Brain microvascular endothelial cell (primary cell): ENCODE data around the gene ANKRD2.
A peak's percentile ranks its signal among the peaks of the same experiment; 100 is the strongest.
"Not testable (repeated sequence)": the region's sequence is repeated elsewhere in the genome, so short reads cannot be mapped to it uniquely, and the experiment has no call there.

ENCODE experiments used
- DNase-seq: peaks from one replicate; pipeline ENCODE4 v3.0.0-alpha.2; 2020
- H3K27ac ChIP-seq: fragments of 250-450 bp; sonication (Bioruptor Pico); 2 replicates; pipeline ENCODE4 v1.5.1; 2020; ENCODE audit warnings: mild to moderate bottlenecking, moderate library complexity
- H3K27me3 ChIP-seq: fragments of 250-450 bp; sonication (Bioruptor Pico); replicated peaks from 2 replicates; pipeline ENCODE4 v1.5.1; 2020; ENCODE audit warnings: mild to moderate bottlenecking
- H3K36me3 ChIP-seq: fragments of 250-450 bp; sonication (Bioruptor Pico); replicated peaks from 2 replicates; pipeline ENCODE4 v1.5.1; 2020; ENCODE audit warnings: mild to moderate bottlenecking
- H3K4me3 ChIP-seq: 2 replicates; pipeline ENCODE4 v1.5.1; 2011; ENCODE audit warnings: low read depth, mild to moderate bottlenecking, control low read depth, low read length, moderate library complexity
- in situ Hi-C: cut with HindIII; loops from 2 replicates; pipeline ENCODE4 v1.10.0; 2017; ENCODE audit warnings: low sequenced_read_pairs, low pct_ligation_motif_present
- TF ChIP-seq, protein P1 (sequence below): IDR thresholded peaks from 2 replicates; pipeline ENCODE4 v1.5.1; 2011; ENCODE audit warnings: low read depth, mild to moderate bottlenecking, moderate library complexity, low read length, control low read depth, inconsistent platforms; ENCODE audit errors: missing control alignments

The ANKRD2 gene

DNA sequence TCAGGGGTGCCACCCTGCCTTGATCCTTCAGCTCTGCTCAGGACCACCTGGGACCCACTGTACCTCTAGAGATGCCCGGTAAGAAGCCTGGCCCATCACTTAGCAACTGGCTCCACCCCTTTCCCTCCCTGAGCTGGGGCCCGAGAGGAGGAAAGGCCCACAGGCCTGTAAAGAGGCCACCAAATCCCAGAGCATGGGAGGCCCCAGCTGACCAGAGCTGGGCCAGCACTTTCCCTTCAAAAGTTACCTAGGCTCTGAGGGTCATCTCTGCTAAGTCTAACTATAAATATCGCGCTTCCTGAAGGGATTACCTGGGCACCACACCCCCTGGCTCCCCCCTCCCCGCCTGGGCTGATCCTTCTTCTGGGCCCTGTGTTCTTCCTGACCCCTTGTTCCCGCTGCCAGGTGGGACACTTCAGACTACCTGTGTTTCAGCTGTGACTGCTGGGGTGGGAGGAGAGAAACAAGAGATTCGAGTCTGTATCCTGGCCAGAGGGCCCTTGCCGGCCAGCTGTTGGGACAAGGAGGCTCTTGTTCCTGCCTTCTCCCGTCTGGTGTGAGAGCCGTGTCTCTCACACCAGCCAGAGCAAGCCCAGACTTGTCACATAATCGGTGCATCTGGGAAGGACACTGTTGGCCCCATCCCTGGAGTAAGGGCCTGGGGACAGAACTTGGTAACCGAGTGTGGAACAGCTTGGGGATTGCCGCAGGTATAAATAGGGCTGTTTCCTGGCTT lies 22.8 kb upstream of the ANKRD2 start:
- TF ChIP-seq, protein P1, sequence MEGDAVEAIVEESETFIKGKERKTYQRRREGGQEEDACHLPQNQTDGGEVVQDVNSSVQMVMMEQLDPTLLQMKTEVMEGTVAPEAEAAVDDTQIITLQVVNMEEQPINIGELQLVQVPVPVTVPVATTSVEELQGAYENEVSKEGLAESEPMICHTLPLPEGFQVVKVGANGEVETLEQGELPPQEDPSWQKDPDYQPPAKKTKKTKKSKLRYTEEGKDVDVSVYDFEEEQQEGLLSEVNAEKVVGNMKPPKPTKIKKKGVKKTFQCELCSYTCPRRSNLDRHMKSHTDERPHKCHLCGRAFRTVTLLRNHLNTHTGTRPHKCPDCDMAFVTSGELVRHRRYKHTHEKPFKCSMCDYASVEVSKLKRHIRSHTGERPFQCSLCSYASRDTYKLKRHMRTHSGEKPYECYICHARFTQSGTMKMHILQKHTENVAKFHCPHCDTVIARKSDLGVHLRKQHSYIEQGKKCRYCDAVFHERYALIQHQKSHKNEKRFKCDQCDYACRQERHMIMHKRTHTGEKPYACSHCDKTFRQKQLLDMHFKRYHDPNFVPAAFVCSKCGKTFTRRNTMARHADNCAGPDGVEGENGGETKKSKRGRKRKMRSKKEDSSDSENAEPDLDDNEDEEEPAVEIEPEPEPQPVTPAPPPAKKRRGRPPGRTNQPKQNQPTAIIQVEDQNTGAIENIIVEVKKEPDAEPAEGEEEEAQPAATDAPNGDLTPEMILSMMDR: no peak
- H3K27ac ChIP-seq: no peak overlapping the region
- in situ Hi-C loops: no loop called here
- no peaks in the 10 kb centered on the region for H3K36me3 ChIP-seq
- no peaks in the 10 kb centered on the region for H3K27me3 ChIP-seq
- no peak overlapping the region for H3K4me3 ChIP-seq
- DNase-seq: no peak

DNA sequence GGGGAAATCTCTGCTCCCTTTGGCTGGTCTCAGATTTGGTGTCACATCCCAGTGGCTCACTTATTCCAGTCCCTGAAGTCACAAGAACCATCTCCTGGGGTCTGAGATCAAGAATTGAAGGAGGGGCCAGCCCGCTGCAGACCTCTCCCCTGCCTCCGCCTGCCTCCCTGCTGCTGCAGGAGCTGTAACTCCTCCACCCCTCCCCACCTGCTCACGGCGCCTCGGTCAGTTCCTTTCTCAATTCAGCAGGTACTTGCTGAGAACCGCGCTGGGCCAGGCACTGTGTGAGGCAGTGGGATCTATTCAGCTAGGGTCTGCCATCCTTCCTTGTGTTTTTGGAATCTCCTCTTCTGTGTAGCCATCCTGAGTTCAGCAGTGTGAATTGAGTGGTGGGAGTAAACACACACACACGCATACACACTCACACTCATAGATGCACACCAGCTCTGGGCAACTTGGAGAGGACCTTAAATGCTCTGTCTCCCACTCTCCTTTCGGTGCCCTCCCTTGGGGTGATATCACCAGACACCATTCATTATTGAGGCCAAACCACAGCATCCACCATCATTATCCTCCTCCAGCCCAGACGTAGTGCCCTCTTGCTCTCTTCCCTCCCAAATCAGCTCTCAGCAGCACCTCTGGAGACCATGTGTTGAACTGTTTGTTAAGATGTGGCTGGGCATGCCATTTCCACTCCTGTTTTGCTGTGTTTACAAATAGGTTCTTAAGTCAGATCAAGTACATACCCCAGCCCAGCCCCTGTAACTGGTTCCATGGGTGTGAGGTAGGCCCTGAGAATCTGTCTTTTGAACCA lies 22.0 kb upstream of the ANKRD2 start:
- no peaks in the 10 kb centered on the region for H3K27me3 ChIP-seq
- in situ Hi-C loops: no loop called here
- H3K36me3 ChIP-seq: no peaks in the 10 kb centered on the region
- DNase-seq: no peak
- no peak overlapping the region for H3K4me3 ChIP-seq
- TF ChIP-seq, protein P1: no peak
- H3K27ac ChIP-seq: no peak overlapping the region

DNA sequence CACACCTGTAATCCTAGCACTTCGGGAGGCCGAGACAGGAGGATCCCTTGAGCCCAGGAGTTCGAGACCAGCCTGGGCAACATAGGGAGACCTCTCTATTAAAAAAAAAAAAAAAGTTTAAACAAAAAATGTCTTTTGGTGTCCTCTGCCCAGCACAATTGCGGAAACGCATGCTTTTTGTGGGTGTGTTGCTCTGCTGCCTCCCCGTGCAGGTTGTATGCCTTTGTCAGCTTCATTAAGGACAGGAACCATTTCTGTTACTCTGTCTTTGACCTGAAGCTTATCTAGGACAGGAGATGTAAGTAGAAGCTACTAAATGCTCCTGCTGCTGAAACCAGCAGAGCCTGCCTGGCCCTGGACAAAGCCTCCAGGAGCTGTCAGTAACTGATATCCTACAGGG lies 21.3 kb upstream of the ANKRD2 start:
- in situ Hi-C loops: no loop called here
- TF ChIP-seq, protein P1: no peak
- Histone ChIP-seq H3K27ac (no peak overlapping the region), H3K4me3 (no peak overlapping the region), H3K36me3 (no peaks in the 10 kb centered on the region), H3K27me3 (no peaks in the 10 kb centered on the region)
- no peak for DNase-seq

DNA sequence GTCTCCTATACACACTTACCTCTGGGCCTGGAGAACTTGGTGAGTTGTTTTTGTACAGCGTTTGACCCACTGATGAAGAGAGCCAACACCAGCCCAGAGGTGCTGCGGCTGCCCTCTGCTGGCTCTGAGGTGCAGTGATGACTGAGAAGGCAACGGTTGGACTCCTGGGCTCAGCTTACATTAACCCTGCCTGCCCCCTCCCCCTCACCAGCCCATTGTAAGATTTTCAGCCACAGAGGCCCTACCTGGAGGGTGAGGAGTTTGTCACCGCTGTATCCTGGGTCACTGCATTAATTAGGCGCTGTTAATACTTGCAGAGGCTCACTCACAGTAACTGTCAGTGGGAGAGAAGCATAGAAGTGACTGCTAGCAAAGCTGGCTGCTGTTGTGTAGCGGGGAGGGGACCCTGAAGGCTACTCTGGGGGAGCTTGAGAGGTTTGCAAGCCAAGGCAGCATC lies 19.0 kb upstream of the ANKRD2 start:
- in situ Hi-C loops: no loop called here
- DNase-seq: peak; percentile 59
- TF ChIP-seq, protein P1: peak; percentile 96
- no peak overlapping the region for H3K4me3 ChIP-seq
- H3K27ac ChIP-seq: no peak overlapping the region
- H3K27me3 ChIP-seq: no peaks in the 10 kb centered on the region
- H3K36me3 ChIP-seq: no peaks in the 10 kb centered on the region

DNA sequence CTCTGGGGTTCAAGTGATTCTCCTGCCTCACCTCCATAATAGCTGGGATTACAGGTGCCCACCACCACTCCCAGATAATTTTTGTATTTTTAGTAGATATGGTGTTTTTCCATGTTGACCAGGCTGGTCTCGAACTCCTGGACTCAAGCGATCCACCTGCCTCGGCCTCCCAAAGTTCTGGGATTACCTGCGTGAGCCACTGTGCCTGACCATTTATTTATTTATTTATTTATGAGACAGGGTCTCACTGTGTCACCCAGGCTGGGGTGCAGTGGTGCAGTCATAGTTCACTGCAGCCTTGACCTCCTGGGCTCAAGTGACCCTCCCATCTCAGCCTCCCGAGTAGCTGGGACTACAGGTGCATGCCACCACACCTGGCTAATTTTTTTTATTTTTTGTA lies 18.2 kb upstream of the ANKRD2 start:
- H3K36me3 ChIP-seq, H3K27me3 ChIP-seq, in situ Hi-C loops, H3K4me3 ChIP-seq, DNase-seq, H3K27ac ChIP-seq: not testable (repeated sequence)

DNA sequence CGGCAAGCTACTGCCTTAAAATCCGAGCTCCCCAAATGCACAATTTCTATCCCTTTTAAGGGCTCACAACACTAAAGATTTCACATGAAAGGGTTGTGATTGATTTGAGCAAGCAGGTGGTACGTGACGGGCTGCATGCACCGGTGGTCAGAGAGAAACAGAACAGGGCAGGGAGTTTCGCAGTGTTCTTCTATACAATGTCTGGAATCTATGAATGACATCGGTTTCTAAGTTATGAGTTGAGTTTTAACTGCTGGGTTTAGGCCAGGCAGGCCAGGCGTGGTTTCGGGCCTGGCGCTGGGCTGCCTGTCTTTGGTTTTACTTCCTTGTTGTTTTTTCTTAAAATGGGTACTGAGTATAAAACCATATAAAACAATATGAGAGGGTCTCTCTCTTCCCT lies 17.0 kb upstream of the ANKRD2 start:
- DNase-seq, in situ Hi-C loops, H3K36me3 ChIP-seq, H3K27ac ChIP-seq, H3K27me3 ChIP-seq, H3K4me3 ChIP-seq: not testable (repeated sequence)

DNA sequence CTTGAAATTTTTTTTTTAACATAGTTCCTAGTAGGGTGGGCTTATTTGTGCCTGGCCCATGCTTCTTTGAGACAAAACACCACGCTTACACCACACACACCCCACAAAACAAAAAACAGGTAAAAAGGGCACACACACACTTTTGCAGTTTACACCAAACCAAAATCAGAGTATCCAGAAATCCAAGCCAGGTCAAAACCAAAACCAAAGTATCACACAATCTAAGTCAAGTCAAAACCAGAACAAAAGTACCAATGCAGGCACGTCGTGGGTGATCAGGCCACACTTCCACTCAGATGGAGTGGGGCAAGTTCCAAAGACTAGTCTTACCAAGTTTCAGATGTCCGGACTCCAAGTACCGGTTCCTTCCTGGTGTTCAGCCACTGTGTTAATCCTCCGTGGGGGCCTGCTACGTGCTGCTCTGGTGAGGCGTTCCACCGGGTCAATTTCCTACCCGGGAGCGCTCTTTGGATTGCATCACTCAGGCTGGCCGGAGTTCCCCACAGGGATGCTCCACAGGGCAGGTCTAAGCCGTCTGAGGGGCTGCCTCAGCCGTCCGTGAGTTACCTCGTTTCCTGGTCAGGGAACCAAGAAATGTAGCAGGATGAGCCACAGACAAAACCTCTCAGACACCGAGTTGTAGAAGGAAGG lies 11.7 kb upstream of the ANKRD2 start:
- H3K27me3 ChIP-seq, DNase-seq, H3K27ac ChIP-seq, in situ Hi-C loops, H3K4me3 ChIP-seq, H3K36me3 ChIP-seq: not testable (repeated sequence)

DNA sequence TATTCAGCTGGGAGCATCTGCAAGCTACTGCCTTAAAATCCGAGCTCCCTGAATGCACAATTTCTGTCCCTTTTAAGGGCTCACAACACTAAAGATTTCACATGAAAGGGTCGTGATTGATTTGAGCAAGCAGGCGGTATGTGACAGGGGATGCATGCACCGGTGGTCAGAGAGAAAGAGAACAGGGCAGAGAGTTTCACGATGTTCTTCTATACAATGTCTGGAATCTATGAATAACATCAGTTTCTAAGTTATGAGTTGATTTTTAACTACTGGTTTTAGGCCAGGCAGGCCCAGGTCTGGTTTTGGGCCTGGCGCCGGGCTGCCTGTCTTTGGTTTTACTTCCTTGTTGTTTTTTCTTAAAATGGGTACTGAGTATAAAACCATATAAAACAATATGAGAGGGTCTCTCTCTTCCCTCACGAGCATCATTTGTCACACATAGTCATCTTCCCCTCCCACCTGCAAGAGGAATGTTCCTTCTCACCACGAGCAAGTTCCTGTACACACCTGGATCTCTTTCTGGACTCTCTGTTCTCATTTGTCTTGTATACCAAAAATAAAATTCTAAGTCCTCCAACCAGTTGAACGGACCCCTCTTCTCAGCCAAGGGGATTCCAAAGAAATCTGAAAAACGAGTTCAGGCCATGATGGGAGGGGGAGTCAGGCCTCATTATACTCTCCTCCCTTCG lies 11.0 kb upstream of the ANKRD2 start:
- DNase-seq: not testable (repeated sequence)

DNA sequence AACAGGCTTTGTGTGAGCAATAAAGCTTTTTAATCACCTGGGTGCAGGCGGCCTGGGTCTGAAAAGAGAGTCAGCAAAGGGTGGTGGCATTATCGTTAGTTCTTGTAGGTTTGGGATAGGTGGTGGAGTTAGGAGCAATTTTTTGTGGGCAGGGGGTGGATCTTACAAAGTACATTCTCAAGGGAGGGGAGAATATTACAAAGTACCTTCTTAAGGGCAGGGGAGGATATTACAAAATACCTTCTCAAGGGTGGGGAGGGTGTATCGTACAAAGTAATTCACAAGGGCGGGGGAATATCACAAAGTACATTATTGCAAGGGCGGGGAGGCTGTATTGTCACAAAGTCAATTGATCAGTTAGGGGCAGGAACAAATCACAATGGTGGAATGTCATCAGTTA lies 10.2 kb upstream of the ANKRD2 start:
- H3K36me3 ChIP-seq, H3K4me3 ChIP-seq, H3K27ac ChIP-seq, DNase-seq, in situ Hi-C loops, H3K27me3 ChIP-seq: not testable (repeated sequence)

More for the DNA sequence above, 11.0 kb upstream of the ANKRD2 start:
- H3K27me3 ChIP-seq, H3K27ac ChIP-seq, in situ Hi-C loops, H3K4me3 ChIP-seq, H3K36me3 ChIP-seq: not testable (repeated sequence)
